T-helper 2 cell treated with Interferon-gamma antibody and Interleukin-4, amounts not matched to agents 100 ng/mL and 5 ng/mL, for 36 hours (primary cell): Measurements from ENCODE around the gene CENPF. TPM values are rescaled to one million over a fixed set of nuclear protein-coding genes. Genes with fewer than 3 reads are reported as not detected.
"Not testable (repeated sequence)": the region's sequence is repeated elsewhere in the genome, so short reads cannot be mapped to it uniquely, and the experiment has no call there.

ENCODE experiments used
- intact Hi-C: fragments of 100-400 bp; cut with micrococcal nuclease; formaldehyde crosslinking; loops from one replicate; pipeline ENCODE4 v1.15.1; 2023
- total RNA-seq: library from RNA; stranded (reverse); gene quantifications from 2 replicates; pipeline ENCODE4 v1.2.3, GENCODE V29; 2022

Gene CENPF
- total RNA-seq, 1 donor from 2014 or later, result 117 TPM

DNA sequence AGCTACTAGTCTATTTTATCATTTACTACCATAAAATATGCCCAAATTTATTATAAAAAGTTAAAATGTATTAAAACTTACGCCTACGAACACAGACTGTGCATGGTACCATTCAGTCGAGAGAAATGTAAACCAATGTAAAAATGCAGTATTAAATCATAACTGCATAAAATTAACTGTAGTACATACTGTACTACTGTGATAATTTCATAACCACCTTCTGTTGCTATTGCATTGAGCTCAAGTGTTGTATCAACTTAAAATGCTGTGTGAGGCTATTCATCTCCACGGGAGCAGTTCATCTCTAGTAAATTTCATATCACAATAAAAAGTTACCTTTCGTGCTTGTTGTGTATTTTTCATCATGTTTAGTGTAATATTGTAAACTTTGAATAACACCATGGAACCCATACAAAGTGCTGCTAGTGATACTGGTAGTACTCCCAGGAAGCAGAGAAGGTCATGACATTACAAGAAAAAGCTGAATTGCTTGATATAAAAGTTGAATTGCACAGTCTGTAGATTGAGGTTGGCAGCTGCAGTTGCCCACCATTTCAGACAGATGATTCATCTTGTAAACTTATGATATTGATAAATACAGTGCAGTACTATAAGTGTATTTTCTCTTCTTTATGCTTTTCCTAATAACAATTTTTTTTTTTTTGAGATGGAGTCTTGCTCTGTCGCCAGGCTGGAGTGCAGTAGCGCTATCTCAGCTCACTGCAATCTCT is 19.0 kb upstream of the CENPF start:
- intact Hi-C loops, result loop anchor here (2.0 kb wide), 1 partner anchor 33 kb away; the partner anchor contains the start of gene PTPN14

DNA sequence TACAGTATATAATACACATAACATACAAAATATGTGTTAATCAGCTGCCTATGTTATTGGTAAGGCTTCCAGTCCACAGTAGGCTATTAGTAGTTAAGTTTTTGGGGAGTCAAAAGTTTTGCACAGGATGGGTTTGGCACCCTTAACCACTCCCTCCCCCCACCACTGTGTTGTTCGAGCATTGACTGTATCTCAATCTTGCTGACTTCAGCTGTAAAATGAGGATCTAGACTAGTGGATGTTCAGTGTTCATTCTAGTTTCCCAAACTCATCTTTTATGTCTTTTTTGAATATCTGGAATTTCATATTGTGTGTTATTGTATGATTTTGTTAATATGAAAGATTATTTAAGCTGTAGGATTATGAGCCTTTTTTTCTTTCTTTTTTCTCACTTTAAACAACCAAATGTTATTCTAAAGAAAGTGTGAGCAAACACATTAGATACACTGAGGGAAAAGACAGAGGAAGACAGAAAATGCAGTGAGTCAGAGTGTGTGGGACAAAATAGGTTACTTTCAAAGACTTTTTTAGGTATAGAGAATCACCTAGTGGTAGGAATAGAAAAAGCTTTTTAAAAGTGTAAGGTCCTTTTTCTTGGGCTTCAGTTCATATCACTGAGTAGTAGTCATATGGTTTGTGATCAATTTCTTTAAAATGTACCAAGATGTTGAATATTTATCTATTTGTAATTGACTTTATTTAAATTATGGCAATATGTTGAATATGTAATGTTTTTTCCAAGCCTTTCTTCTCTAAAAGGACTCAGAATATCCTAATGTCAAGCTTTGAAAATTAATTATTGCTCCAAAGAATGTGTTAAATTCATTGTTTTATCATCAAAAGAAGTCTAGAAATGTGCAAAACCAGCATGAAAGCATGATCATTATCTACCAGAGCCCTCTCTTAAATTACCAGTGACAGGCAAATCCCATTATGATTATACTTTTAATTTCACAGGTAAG is 17.9 kb upstream of the CENPF start:
- intact Hi-C loops, result loop anchor here (1.0 to 2.0 kb wide), 4 partner anchors 34 to 324 kb away; partner anchors contain the start of gene PTPN14

DNA sequence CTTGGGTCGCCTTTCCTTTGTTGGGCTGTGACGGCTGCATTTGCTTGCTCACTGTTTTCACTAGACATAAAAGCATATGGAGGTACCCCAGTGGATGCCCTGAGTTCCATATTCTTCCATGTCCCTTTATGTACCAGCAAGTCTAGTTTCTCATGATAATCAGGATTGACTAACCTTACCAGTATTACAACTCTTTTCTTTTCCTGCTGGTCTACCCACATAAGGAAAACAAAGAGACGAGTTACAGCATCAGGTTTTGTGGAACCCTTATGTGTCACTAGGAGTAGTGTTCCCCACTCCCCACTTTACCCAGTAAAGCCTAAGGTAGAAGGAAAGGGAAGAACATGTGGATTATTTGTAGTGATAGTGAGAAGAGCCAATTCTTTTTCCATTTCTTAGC is 16.4 kb upstream of the CENPF start:
- intact Hi-C loops, result no loop called here

DNA sequence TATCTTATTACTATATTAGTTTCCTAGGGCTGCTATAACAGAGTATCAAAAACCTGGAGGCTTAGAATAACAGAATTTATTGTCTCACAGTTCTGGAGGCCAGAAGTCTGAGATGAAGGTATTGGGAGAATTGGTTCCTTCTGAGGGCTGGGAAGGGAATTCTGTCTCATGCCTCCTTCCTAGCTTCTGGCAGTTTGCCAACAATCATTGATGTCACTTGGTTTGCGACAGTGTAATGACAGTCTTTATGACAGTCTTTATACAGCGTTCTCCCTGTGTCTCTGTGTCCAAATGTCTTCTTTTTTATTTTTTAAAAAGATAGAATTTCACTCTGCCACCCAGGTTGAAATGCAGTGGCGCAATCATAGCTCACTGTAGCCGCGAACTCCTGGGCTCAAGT is 15.8 kb upstream of the CENPF start:
- intact Hi-C loops, result no loop called here

DNA sequence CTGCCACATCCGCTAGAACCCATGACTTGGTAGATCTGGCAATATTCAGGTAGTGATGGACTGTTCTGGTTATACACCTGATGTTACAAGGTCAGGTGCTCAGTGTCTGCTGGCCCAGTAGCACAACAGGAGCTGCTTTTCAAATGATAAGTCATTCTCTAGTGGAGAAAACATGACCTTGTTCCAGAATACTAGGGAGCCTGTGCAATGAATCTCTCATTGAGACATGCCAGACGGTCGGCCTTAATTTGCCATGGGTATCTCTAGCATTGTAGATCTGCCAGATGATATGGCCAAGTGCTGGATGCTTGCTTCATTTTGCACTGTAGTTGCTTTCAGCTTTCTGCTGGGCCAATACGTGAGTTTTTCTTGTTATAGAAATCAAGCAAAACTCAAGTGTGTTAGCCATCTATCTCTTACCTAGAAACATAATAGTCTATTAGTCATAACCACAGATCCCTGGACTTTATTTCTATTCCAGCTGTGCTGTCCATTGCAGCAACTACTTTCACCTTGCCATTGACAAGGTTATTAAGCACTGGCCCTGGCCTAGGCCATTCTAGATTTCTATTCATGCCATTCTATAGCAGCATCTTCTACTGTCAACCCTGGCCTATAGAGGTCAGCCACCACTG is 13.9 kb upstream of the CENPF start:
- intact Hi-C loops, result no loop called here

DNA sequence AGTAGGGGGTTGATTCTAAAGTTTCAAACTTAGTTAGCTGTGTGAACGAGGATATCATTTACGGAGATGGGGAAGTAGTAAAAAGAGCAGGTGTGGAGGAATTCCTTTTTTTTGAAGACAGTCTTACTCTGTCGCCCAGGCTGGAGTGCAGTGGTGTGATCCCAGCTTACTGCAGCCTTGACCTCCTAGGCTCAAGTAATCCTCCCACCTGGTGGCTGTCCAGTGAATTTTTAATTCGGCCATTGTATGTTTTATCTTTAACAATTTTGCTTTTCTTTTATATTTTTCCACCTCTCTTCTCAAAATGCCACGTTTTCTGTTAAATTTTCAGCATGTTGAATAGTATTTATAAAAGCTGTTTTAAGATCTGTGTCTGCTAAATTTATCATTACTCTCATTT is 12.3 kb upstream of the CENPF start:
- intact Hi-C loops, result no loop called here

DNA sequence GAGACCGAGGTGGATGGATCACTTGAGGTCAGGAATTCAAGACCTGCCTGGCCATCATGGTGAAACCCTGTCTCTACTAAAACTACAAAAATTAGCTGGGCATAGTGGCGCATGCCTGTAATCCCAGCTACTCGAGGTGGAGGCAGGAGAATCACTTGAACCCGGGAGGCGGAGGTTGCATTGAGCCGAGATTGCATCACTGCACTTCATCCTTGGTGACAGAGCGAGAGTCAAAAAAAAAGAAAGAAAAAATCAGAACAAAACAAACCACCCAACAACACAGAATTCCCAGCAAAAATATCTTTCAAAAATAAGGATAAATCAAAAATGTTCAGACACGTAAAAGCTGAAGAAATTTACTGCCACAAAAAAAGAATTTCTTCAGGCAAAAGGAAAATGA is 11.1 kb upstream of the CENPF start:
- intact Hi-C loops, result not testable (repeated sequence)

DNA sequence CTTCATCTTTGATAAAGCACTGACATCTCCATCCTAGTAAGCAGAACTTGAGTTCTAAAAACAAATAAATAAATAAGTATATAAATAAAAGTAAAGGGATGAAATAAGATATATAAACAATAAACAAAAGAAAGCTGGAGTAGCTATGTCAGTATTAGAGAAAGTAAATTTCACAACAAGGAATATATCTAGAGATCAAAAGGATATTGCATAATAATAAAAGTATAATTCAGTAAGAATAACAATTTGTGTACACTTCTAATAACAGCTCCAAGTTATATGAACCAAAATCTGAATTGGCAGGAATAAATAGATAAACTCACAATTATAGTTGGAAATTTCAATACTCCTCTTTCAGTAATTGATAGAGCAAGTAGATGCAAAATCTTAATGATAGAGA is 9.8 kb upstream of the CENPF start:
- intact Hi-C loops, result no loop called here

DNA sequence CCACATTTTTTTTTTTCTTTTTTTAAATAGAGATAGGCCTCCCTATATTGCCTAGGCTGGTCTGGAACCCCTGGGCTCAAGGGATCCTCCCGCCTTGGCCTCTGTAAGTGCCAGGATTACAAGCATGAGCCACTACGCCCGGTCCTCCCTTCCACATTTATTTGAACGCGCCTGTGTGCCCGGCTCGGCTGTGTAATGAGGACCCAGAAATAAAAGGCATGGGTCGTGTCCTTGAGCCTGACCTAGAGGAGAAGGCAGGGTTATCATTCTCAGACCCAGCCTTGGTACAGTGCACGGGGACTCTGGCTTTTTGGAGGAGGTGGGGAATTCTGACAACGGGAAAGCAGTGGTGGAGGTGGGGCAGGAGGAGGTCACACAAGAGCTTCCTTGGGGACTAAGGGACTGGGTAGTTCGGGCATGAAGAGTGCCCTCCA is 841 bp downstream of the CENPF start:
- intact Hi-C loops, result loop anchor here (1.0 to 5.0 kb wide), 9 partner anchors 13 to 342 kb away; partner anchors contain the start of gene SMYD2

DNA sequence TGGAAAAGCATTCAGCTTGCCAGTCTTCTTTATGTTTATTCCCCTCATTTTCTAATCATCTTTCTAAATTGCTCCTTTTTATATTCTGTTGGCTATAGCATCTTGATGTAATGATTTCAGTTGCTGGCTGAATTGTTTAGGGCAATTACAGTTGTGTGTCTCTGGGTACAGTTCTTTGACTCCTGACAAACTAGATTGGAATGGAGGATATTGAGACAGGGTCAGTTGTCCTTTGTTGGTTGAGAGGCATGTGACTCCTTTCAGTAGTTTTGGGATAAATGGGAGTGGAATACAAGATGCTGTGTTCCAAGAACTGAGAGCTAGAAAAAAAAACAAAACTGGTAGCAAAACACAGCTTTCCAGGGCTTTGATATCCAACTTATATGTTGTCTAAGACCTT is 1.5 kb downstream of the CENPF start:
- intact Hi-C loops, result loop anchor here (5.0 kb wide), 3 partner anchors 217 to 342 kb away; no protein-coding TSS in a partner anchor

DNA sequence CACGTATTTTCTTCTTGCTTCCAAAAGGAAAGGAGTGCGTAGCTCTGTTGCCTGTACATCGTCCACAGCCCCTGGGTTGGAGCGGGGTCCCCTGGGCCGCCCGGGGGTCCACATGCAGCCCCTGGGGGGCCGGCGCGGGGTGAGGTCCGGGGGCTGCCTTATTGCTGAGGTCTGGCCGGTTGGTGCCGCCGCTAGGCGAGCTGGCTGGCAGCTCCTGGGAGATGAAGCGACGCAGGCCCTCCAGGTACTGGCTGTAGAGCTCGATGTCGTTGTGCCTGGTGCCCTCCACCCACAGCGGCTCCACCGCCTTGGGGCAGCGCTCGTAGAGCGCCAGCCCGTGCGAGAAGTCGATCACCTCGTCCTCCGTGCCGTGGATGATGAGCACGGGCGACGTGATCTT is 2.5 kb downstream of the CENPF start:
- intact Hi-C loops, result not testable (repeated sequence)

DNA sequence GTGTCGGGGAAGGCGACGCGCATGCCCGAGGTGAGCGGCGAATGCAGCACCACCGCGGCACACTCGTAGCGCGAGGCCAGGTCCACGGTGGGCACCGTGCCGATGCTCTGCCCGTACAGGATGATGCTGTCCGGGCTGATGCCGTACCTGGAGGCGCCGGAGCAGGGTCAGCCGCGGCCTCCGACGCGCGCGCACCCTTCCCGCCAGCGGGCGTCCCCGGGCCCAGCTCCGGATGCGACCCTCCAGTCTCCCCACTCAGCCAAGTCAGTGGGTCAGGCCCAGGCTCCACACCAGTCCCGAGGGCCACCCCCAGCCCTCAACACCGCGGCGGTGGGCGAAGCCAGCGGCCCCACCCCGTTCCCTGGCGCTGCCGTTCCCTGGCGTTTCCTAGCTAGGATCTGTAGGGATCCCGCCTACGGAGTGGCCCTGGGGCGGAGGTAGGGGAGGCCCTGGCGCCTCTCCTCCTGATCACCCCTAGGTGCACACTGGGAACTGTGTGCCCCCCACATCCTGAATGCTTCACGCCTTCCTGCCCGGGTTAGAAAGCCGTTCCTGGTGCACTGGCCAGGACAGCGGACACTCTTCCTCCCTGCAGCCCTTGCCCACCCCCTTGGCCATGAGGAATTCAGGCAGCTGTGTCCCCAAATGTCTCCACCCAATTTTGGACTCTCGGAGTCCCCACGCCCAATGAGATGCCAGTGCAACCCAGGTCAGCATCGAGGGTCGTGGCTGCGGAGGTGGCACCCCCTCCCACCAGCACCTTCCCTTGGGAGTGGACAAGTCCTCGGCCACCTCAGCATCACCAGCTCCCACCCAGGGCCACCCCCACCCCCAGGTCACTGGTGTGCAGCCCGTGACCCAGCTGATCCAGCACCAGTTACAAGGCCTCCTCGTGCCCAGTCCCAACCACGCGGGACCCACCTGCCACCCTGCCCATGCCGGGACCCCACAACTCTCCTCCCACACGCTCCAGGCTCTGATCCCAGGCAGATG is 3.2 kb downstream of the CENPF start:
- intact Hi-C loops, result not testable (repeated sequence)

DNA sequence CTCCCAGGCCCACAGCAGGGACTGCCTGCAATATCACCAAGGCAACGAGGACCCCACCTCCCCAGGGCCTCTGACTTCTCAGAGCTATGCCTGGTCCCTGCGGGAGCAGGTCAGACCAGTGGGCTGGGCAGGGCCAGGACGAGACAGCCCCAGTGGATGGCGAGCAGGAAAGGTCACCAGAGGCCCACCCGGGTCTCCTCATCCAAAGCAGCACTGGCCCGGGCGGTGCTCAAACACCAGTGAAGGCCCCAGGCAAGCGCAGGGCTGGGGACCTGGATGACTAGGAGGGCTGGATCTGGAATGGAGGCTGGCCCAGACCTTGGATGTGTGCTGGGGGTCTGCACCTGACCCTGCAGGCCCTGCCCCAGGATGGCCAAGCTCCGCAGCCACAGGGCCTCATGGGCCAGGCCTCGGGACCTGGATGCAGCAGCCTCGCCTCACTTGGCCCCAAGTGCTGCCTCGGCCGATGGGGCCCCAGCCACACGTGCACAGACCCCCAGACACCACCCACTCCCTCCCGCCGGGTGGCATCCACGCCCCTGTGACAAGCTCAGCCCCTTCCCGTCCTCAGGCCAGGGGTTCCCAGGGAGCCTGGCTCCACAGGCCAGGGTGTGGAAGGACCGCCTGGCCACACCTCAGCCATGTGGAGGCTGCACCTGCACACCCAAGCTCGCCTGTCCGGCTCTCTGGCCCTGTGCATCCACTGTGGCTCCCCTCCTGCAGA is 4.7 kb downstream of the CENPF start:
- intact Hi-C loops, result not testable (repeated sequence)

DNA sequence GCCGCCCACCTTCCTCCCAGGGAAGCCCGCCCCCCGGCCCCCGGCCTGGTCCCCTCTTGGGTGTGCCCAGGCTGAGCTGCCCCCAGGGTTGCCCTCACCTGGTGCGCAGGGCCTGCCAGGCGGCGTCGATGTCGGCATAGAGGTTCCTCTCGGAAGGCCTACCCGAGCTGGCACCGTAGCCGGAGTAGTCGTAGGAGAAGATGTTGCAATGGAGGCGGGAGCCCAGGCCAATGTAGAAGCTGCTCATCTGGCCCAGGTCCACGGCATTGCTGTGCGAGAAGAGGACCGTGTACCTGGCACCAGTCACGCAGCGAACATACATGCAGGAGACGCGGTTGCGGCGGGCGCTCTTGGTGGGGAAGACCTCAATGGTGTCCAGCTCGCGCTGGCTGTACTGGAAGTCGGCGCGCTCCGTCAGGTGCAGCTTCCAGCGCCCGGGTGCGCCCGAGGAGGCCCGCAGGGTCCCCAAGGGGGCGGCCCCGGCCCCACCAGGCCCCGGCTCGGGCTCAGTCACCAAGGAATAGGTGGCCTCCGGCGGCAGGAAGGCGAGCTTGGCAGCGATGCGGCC is 5.3 kb downstream of the CENPF start:
- intact Hi-C loops, result not testable (repeated sequence)

DNA sequence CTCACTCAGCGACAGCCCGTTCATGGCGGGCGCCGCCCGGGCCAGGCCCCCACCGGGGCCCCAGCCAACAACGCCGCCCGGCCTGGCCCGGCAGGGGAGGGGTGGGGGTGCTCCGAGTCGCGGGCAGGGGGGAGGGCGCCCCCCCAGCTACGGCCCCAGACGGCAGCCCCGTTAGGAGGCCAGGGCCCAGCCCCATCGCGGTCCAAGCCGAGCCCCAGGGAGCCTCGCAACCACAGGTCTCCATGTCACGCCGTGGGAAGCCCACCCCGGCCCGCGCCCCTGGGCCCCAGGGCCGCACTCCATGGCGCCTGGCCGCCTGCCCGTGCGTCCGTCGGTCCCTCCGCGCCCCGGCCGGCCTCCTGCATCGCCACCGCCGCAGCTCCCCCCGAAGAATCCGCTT is 5.8 kb downstream of the CENPF start:
- intact Hi-C loops, result not testable (repeated sequence)

DNA sequence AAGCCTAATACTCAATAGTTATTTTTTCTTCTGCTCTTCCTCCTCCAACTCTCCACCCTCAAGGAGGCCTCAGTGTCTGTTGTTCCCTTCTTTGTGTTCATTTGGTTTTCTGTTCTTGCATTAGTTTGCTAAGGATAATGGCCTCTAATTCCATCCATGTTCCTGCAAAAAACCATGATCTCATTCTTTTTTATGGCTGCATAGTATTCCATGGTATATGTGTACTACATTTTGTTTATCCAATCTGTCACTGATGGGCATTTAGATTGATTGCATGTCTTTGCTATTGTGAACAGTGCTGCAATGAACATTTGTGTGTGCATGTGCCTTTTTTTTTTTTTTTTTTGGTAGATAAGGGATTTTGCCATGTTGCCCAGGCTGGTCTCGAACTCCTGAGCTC is 6.7 kb downstream of the CENPF start:
- intact Hi-C loops, result no loop called here

DNA sequence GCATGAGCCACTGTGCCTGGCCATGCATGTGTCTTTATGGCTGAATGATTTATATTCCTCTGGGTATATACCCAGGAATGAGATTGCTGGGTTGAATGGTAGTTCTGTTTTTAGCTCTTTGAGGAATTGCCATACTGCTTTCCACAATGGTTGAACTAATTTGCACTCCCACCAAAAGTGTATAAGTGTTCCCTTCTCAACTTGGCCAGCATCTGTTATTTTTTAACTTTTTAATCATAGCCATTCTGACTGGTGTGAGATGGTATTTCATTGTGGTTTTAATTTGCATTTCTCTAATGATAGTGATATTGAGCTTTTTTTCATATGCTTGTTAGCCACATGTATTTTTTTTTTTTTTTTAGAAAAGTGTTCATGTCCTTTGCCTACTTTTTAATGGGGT is 7.1 kb downstream of the CENPF start:
- intact Hi-C loops, result not testable (repeated sequence)

DNA sequence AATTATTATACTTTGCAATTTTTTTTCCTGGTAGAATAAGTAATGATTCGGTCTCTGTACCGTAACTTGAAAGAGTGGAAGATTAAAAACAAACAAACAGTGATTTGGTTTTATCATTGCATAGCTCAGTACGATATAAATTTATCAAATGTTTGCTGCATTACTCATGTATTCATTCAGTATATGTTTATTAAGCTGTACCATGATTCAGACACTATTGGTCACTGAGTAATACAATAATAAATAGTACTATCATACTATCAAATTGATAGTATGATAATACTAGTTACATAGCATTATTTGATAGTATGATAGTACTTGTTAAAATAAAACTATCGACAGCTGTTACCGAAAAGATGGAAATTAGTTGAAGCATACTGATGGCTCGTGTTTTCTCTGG is 12.1 kb downstream of the CENPF start:
- intact Hi-C loops, result no loop called here

DNA sequence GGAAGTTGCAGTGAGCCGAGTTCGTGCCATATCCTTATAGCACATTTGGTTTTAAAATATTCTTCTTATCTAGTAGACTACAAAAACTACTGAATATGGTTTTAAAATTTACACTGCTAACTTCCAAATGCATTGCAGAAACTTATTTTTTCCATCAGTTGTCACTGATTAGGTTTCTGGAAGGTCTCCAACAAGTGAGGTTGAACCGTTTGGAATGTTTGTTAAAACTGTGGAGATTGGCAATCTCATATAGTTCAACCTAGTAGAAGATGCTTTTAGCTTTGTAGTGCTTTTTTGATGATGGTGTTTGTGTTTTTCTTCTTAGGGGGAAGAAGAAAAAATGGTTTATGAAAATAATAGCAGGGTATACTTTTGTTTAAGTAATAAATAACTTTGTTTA is 12.9 kb downstream of the CENPF start:
- intact Hi-C loops, result loop anchor here (2.0 kb wide), 1 partner anchor 13 kb away; the partner anchor contains the start of gene CENPF
